Measurements from ENCODE around the gene SRL.

Gene SRL

DNA sequence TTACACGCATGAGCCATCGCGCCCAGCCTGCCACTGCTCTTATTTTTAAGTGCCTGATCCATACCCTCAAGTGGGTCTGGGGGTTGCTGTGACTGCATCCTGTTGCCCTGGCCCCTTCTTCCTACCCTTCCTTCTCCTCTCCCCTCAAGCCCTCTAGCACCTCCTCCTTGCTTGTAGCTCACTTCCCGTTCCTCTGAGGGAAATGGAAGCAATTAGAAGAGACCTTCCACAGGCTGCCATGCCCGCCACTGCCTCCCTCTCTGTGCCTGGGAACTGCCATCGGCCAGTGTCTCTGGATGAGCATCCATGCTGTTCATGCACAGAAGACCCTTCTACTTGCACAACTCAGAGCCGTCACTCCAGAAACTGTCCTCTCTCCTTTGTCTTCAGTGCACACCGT is 41.6 kb upstream of the SRL start:
- Mint-ChIP-seq H3K4me3 (no peak overlapping the region), H3K27ac (peak overlapping the region; percentile 81), H3K27me3 (ENCODE audit: low read depth, poor library complexity) (no peaks in the 10 kb centered on the region)

GRCh38 chr16:4280625-4281024 is 38.7 kb upstream of the SRL start:
- TF ChIP-seq, protein P1, sequence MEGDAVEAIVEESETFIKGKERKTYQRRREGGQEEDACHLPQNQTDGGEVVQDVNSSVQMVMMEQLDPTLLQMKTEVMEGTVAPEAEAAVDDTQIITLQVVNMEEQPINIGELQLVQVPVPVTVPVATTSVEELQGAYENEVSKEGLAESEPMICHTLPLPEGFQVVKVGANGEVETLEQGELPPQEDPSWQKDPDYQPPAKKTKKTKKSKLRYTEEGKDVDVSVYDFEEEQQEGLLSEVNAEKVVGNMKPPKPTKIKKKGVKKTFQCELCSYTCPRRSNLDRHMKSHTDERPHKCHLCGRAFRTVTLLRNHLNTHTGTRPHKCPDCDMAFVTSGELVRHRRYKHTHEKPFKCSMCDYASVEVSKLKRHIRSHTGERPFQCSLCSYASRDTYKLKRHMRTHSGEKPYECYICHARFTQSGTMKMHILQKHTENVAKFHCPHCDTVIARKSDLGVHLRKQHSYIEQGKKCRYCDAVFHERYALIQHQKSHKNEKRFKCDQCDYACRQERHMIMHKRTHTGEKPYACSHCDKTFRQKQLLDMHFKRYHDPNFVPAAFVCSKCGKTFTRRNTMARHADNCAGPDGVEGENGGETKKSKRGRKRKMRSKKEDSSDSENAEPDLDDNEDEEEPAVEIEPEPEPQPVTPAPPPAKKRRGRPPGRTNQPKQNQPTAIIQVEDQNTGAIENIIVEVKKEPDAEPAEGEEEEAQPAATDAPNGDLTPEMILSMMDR (IDR thresholded peaks at IDR 0.05), result no peak
- H3K9me3 Mint-ChIP-seq, result peaks cover 17% of the 10 kb centered on the region
- no peak for DNase-seq
- H3K27me3 Mint-ChIP-seq (ENCODE audit: low read depth, poor library complexity), result no peaks in the 10 kb centered on the region
- peaks cover 26% of the 10 kb centered on the region for H3K4me1 Mint-ChIP-seq
- H3K36me3 Mint-ChIP-seq (ENCODE audit: low read depth), result peaks cover 10% of the 10 kb centered on the region
- no peak overlapping the region for H3K27ac Mint-ChIP-seq
- H3K4me3 Mint-ChIP-seq, result no peak overlapping the region

More for the DNA sequence above, 41.6 kb upstream of the SRL start:
- TF ChIP-seq, protein P1 (IDR thresholded peaks at IDR 0.05), result no peak
- peaks cover 10% of the 10 kb centered on the region for H3K36me3 Mint-ChIP-seq (ENCODE audit: low read depth)
- peaks cover 37% of the 10 kb centered on the region for H3K4me1 Mint-ChIP-seq
- DNase-seq, result no peak
- H3K9me3 Mint-ChIP-seq, result peaks cover 17% of the 10 kb centered on the region

DNA sequence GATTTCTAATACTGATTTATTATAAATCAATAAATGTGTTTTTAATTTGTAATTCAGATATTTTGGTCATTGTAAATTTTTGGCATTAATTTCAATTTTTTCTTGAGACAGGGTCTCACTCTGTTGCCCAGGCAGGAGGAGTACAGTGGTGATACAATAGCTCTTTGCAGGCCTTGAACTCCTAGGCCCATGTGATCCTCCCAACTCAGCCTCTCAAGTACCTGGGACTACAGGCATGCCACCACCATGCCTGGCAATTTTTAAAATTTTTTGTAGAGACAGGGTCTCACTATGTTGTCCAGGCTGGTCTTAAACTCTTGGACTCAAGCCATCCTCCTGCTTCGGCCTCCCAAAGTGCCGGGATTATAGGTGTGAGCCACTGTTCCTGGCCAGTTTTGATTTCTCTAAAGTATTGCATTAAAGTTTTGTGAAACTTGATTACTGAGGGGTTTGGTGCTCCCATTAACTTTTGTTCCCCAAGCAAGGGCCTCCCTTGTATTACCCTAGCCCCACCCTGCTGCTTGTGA is 36.2 kb upstream of the SRL start:
- H3K27me3 Mint-ChIP-seq (ENCODE audit: low read depth, poor library complexity), result no peaks in the 10 kb centered on the region
- DNase-seq, result no peak

DNA sequence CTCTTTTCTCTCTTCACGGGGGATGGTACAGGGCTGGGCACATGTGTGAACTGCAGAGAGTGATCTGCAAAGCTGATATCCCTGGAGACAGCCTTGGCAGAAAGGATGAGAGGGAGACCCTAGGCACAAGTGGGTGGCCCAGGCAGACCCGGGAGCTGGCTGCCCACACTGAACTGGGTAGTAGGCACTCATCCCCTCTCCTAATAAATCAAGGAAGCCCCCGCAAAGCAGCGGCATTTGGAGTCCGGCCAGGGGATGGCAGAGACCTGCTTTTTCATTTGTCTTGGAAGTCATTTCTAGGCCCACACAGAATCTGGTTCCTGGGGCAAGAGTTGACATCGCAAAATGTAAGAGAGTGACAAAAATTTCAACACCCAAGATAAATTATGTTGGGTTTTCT is 34.0 kb upstream of the SRL start:
- Mint-ChIP-seq H3K9me3 (peaks cover 8% of the 10 kb centered on the region), H3K4me1 (peaks cover 11% of the 10 kb centered on the region), H3K27ac (no peak overlapping the region), H3K36me3 (ENCODE audit: low read depth) (peaks cover 7% of the 10 kb centered on the region), H3K27me3 (ENCODE audit: low read depth, poor library complexity) (no peaks in the 10 kb centered on the region), H3K4me3 (no peak overlapping the region)
- TF ChIP-seq, protein P1 (IDR thresholded peaks at IDR 0.05), result no peak
- no peak for DNase-seq

More for the DNA sequence above, 36.2 kb upstream of the SRL start:
- Mint-ChIP-seq H3K27ac (peak overlapping the region; percentile 61), H3K36me3 (ENCODE audit: low read depth) (peaks cover 10% of the 10 kb centered on the region), H3K4me1 (peaks cover 14% of the 10 kb centered on the region), H3K4me3 (no peak overlapping the region), H3K9me3 (peaks cover 17% of the 10 kb centered on the region)
- TF ChIP-seq, protein P1 (IDR thresholded peaks at IDR 0.05), result no peak

GRCh38 chr16:4273858-4274311 is 32.0 kb upstream of the SRL start:
- DNase-seq, result peak; percentile 57
- Mint-ChIP-seq H3K4me1 (peaks cover 20% of the 10 kb centered on the region), H3K27ac (peak overlapping the region; percentile 92), H3K9me3 (no peaks in the 10 kb centered on the region), H3K36me3 (ENCODE audit: low read depth) (no peaks in the 10 kb centered on the region), H3K4me3 (peak overlapping the region; percentile 93), H3K27me3 (ENCODE audit: low read depth, poor library complexity) (no peaks in the 10 kb centered on the region)
- TF ChIP-seq, protein P1 (IDR thresholded peaks at IDR 0.05), result no peak
